GM12878 (cell line): ENCODE measurements around the gene AZU1. TPM values are rescaled to one million over a fixed set of nuclear protein-coding genes. Genes with fewer than 3 reads are reported as not detected.

Experiments used
- ATAC-seq: fragments of 200-7000 bp; cut with Tn5 transposase; 3 replicates; pipeline ENCODE4 v1.9.1; 2020; ENCODE audit warnings: mild to moderate bottlenecking, moderate library complexity
- Bru-seq: library from RNA; stranded (reverse); fragments of 400-500 nt; gene quantifications from one replicate; lab custom pipeline; 2021; lab: Mats Ljungman, UMichigan
- BruChase-seq, 2 experiments: library from RNA; stranded (reverse); fragments of 400-500 nt; gene quantifications; one replicate each; lab custom pipeline; 2021; lab: Mats Ljungman, UMichigan
- BruUV-seq: library from RNA; stranded (reverse); fragments of 400-500 nt; replicated peaks from 2 replicates; lab custom pipeline; 2021; lab: Mats Ljungman, UMichigan
- CTCF ChIA-PET: fragments of 300-600 bp; sonication (Branson Sonifier 250); formaldehyde crosslinking; extraction: SDS; loops from one replicate; lab custom pipeline; 2021; ENCODE audit warnings: inconsistent platforms; lab: Yijun Ruan, JAX
- POLR2A ChIA-PET: fragments of 350-600 bp; formaldehyde crosslinking; extraction: SDS; loops from one replicate; lab custom pipeline; 2021; ENCODE audit warnings: inconsistent platforms; lab: Charles Lee
- RAD21 ChIA-PET: fragments of 300-600 bp; sonication (Branson Sonifier 250); formaldehyde crosslinking; loops from one replicate; lab custom pipeline; 2023; ENCODE audit warnings: antibody characterized with exemption; ENCODE audit not compliant: unreplicated experiment; lab: Charles Lee
- SMC1A ChIA-PET: fragments of 300-600 bp; sonication (Branson Sonifier 250); formaldehyde crosslinking; loops from one replicate; lab custom pipeline; 2023; ENCODE audit not compliant: unreplicated experiment, uncharacterized antibody; lab: Charles Lee
- DNase-seq: peaks from one replicate; pipeline ENCODE4 v3.0.0-alpha.2; 2011; ENCODE audit warnings: low read depth, low spot score
- FAIRE-seq: peaks from 3 replicates; lab custom pipeline; 2011; peaks lifted over from hg19 to GRCh38; lab: Jason Lieb, UNC
- H2AFZ ChIP-seq: 2 replicates; pipeline ENCODE4 v1.6.0; 2011; ENCODE audit warnings: low read depth, low read length, control low read depth; ENCODE audit not compliant: control insufficient read depth
- H3K27ac ChIP-seq: 2 replicates; pipeline ENCODE4 v1.5.1; 2011; ENCODE audit warnings: control low read depth; ENCODE audit not compliant: control insufficient read depth, insufficient read depth
- H3K27me3 ChIP-seq, 2 experiments: replicated peaks in 1 of 2; 2 replicates each; pipeline versions ENCODE4 v1.6.0 to v1.6.1; 2011; ENCODE audit warnings: low read length in 1 of 2; ENCODE audit not compliant: control insufficient read depth in 2 of 2, insufficient read depth in 2 of 2
- H3K36me3 ChIP-seq, 2 experiments: 2 replicates each; pipeline ENCODE4 v1.5.1; 2011; ENCODE audit warnings: low read length in 1 of 2; ENCODE audit not compliant: control insufficient read depth in 2 of 2, insufficient read depth in 2 of 2
- H3K4me1 ChIP-seq: 2 replicates; pipeline ENCODE4 v1.6.1; 2011; ENCODE audit warnings: mild to moderate bottlenecking, low read length, moderate library complexity, mixed read lengths; ENCODE audit not compliant: control insufficient read depth, insufficient read depth
- H3K4me2 ChIP-seq: 2 replicates; pipeline ENCODE4 v1.6.0; 2011; ENCODE audit warnings: control low read depth; ENCODE audit not compliant: control insufficient read depth, insufficient read depth
- H3K4me3 ChIP-seq: fragments of 200-600 bp; sonication (generic); 2 replicates; pipeline ENCODE4 v1.5.1; 2016
- H3K79me2 ChIP-seq: 2 replicates; pipeline ENCODE4 v1.6.0; 2011; ENCODE audit warnings: low read length; ENCODE audit not compliant: control insufficient read depth, insufficient read depth
- H3K9ac ChIP-seq: 2 replicates; pipeline ENCODE4 v1.8.0; 2011; ENCODE audit warnings: low read length, control low read depth, mixed read lengths; ENCODE audit not compliant: control insufficient read depth, insufficient read depth
- H3K9me3 ChIP-seq: replicated peaks from 3 replicates; pipeline ENCODE4 v1.5.1; 2011; ENCODE audit warnings: mild to moderate bottlenecking, low read length; ENCODE audit not compliant: control insufficient read depth, insufficient read depth
- H4K20me1 ChIP-seq: 2 replicates; pipeline ENCODE4 v1.6.0; 2011; ENCODE audit not compliant: control insufficient read depth, insufficient read depth
- ASH2L ChIP-seq: fragments of 300-600, 200-600 bp; sonication (generic); IDR thresholded peaks from 2 replicates; pipeline ENCODE4 v1.6.1; 2017; ENCODE audit warnings: low read depth, mild to moderate bottlenecking, borderline replicate concordance
- ATF7 ChIP-seq: fragments of 450-650 bp; IDR thresholded peaks from 2 replicates; pipeline ENCODE4 v1.6.1; 2016; ENCODE audit warnings: low read depth, mild to moderate bottlenecking
- BHLHE40 ChIP-seq, 2 experiments: fragments of 450-650 bp in 1 of 2; IDR thresholded peaks; 2 replicates each; pipeline ENCODE4 v1.6.1; 2011 to 2017; ENCODE audit warnings: low read depth in 2 of 2, borderline replicate concordance in 1 of 2, improper control_type of control experiment in 1 of 2, low read length in 1 of 2, mild to moderate bottlenecking in 1 of 2
- CHD1 ChIP-seq: IDR thresholded peaks from 2 replicates; pipeline ENCODE4 v1.6.1; 2012; ENCODE audit warnings: low read depth, low read length, improper control_type of control experiment
- CTCF ChIP-seq, 3 experiments: IDR thresholded peaks in 2 of 3; conservative IDR thresholded peaks in 1 of 3; 2 replicates each; pipeline ENCODE4 v1.5.1; 2011; ENCODE audit warnings: low read depth in 3 of 3, low read length in 3 of 3, mild to moderate bottlenecking in 3 of 3, control low read depth in 2 of 3, moderate library complexity in 2 of 3, inconsistent platforms in 1 of 3, mixed read lengths in 1 of 3; ENCODE audit not compliant: control insufficient read depth in 2 of 3, insufficient read depth in 1 of 3; ENCODE audit errors: extremely low read depth in 1 of 3
- FOXM1 ChIP-seq: IDR thresholded peaks from 2 replicates; pipeline ENCODE4 v1.6.1; 2012; ENCODE audit warnings: low read depth, mild to moderate bottlenecking, inconsistent platforms, low read length, moderate library complexity
- KAT2A ChIP-seq: conservative IDR thresholded peaks from 2 replicates; pipeline ENCODE4 v1.6.1; 2011; ENCODE audit warnings: low read depth, low read length; ENCODE audit not compliant: control insufficient read depth
- RCOR1 ChIP-seq: conservative IDR thresholded peaks from 2 replicates; pipeline ENCODE4 v1.6.1; 2012; ENCODE audit warnings: low read depth, low read length, improper control_type of control experiment
- RFX5 ChIP-seq: IDR thresholded peaks from 2 replicates; pipeline ENCODE4 v1.6.1; 2011; ENCODE audit warnings: low read depth, low read length, improper control_type of control experiment
- SMARCA5 ChIP-seq: fragments of 450-650 bp; IDR thresholded peaks from 2 replicates; pipeline ENCODE4 v1.6.1; 2017; ENCODE audit warnings: mild to moderate bottlenecking
- SRF ChIP-seq, 2 experiments: IDR thresholded peaks; 2 replicates each; pipeline ENCODE4 v1.6.1; 2011; ENCODE audit warnings: low read depth in 2 of 2, low read length in 2 of 2, mild to moderate bottlenecking in 1 of 2, moderate library complexity in 1 of 2
- TAF1 ChIP-seq: IDR thresholded peaks from 2 replicates; pipeline ENCODE4 v1.6.1; 2011; ENCODE audit warnings: mild to moderate bottlenecking, low read depth, low read length, borderline replicate concordance
- ZNF384 ChIP-seq: IDR thresholded peaks from 2 replicates; pipeline ENCODE4 v1.6.1; 2012; ENCODE audit warnings: low read depth, mild to moderate bottlenecking, low read length, improper control_type of control experiment, borderline replicate concordance
- ZNF687 ChIP-seq: fragments of 450-650 bp; IDR thresholded peaks from 2 replicates; pipeline ENCODE4 v1.6.1; 2017; ENCODE audit warnings: mild to moderate bottlenecking, moderate library complexity
- WGBS: methylation state at CpG from one replicate; pipeline ENCODE4 v1.1.6; 2016; ENCODE audit warnings: low lambda C conversion rate; ENCODE audit not compliant: insufficient replicate concordance, insufficient coverage; ENCODE audit errors: missing lambda C conversion rate; 5-methylcytosine and 5-hydroxymethylcytosine counted together
- in situ Hi-C: fragments of 300-500 bp; cut with MboI; formaldehyde crosslinking; loops from 9 replicates; pipeline ENCODE4 v1.14.3; 2018; ENCODE audit warnings: mixed read lengths
- intact Hi-C: fragments of 100-400 bp; cut with micrococcal nuclease; formaldehyde crosslinking; loops from one replicate; pipeline ENCODE4 v1.14.2; 2022; ENCODE audit not compliant: unreplicated experiment
- long read RNA-seq, 2 experiments: library from polyadenylated mRNA; unstranded; transcript quantifications; one replicate each; pipeline ENCODE4 v2.0.0, GENCODE V29; 2019 to 2020
- polyA minus RNA-seq, 3 experiments: library from RNA; depleted of rRNA, polyadenylated mRNA; stranded (reverse); fragments of >200 nt; gene quantifications; 2 replicates each; pipeline ENCODE4 v1.2.3, GENCODE V29; 2011
- polyA plus RNA-seq, 11 experiments: library from polyadenylated mRNA; depleted of rRNA in 4 of 11; unstranded in 6 of 11; stranded (reverse) in 5 of 11; fragments of >200 nt; fragmentation: Nextera tagmentation in 4 of 11; fragmentation: Illumina TruSeq in 1 of 11; extraction: Ambion mirVana in 4 of 11; extraction: Trizol in 1 of 11; gene quantifications; 1 replicate in 1 of 11; 2 replicates in 10 of 11; pipeline versions ENCODE4 v1.2.1 to v1.2.3, GENCODE V29; 2011 to 2016; ENCODE audit warnings: inconsistent platforms in 2 of 11, missing spikeins in 2 of 11, low read depth in 1 of 11
- total RNA-seq, 4 experiments: library from RNA; depleted of rRNA in 3 of 4; stranded (reverse); fragments of >200 nt in 3 of 4; fragmentation: Illumina TruSeq in 1 of 4; extraction: Trizol in 1 of 4; gene quantifications; 2 replicates each; pipeline versions ENCODE4 v1.2.1 to v1.2.3, GENCODE V29; 2013 to 2021

Gene AZU1
- not detected in 2 replicates for total RNA-seq (2013; cell fraction: nucleolus; rRNA removed)
- total RNA-seq (2014; rRNA removed), result not detected in 2 replicates
- not detected in 2 replicates for total RNA-seq (2014; rRNA removed; fragmentation: Illumina TruSeq; extraction: Trizol)
- not detected in 2 replicates for total RNA-seq (2021)
- 0.14 TPM for polyA plus RNA-seq (2011; ENCODE audit: low read depth)
- not detected in 2 replicates for polyA plus RNA-seq (2011; rRNA removed)
- polyA plus RNA-seq (2011; cell fraction: cytosol; rRNA removed), result not detected in 2 replicates
- 0.18 and 0.19 TPM in 2 replicates for polyA plus RNA-seq (2011; cell fraction: nucleus; rRNA removed)
- polyA plus RNA-seq (2012), result 0.10 and 0.20 TPM in 2 replicates
- polyA plus RNA-seq (2014; fragmentation: Illumina TruSeq; extraction: Trizol), result not detected in 2 replicates
- polyA plus RNA-seq (2014; fragmentation: Nextera tagmentation; extraction: Ambion mirVana), result not detected
- polyA plus RNA-seq (2014; rRNA removed), result 0.27 TPM in 1 of 2 replicates, not detected in the other
- polyA plus RNA-seq (2016; fragmentation: Nextera tagmentation; extraction: Ambion mirVana), result not detected
- polyA minus RNA-seq (2011; rRNA and poly(A)+ RNA removed), result not detected in 2 replicates
- not detected in 2 replicates for polyA minus RNA-seq (2011; cell fraction: cytosol; rRNA and poly(A)+ RNA removed)
- not detected in 2 replicates for polyA minus RNA-seq (2011; cell fraction: nucleus; rRNA and poly(A)+ RNA removed)
- percentile 25 among the genes with signal in this experiment for Bru-seq, nascent RNA
- percentile 26 among the genes with signal in this experiment for BruChase-seq, experiment 1, labeled RNA remaining after a 6-hour chase
- percentile 26 among the genes with signal in this experiment for BruChase-seq, experiment 2, labeled RNA remaining after a 2-hour chase
- long read RNA-seq, experiment 1, result 0 reads
- long read RNA-seq, experiment 2, result 0 reads

- Histone ChIP-seq H3K9ac (no peak within 1 kb of the TSS), H3K36me3 (no peaks in the 10 kb centered on the region), H4K20me1 (no peaks in the 10 kb centered on the region), H3K4me1 (no peaks in the 10 kb centered on the region), H3K27ac (no peak within 1 kb of the TSS), H3K9me3 (no peaks in the 10 kb centered on the region), H3K4me2 (no peak within 1 kb of the TSS), H2AFZ (no peak within 1 kb of the TSS), H3K79me2 (no peaks in the 10 kb centered on the region), H3K27me3 (no peaks in the 10 kb centered on the region), H3K4me3 (no peak within 1 kb of the TSS)
- CTCF ChIA-PET, result no interaction called here
- SMC1A ChIA-PET, result no interaction called here
- in situ Hi-C loops, result no loop called here
- intact Hi-C loops, result no loop called here
- BruUV-seq, result no TSS peak
- RAD21 ChIA-PET, result no interaction called here
- 68% methylated on average over 33 of the region's 33 CpGs for WGBS
- DNase-seq (no peak), FAIRE-seq (no peak), ATAC-seq (no peak)
- POLR2A ChIA-PET, result no interaction called here
- no peak for TF ChIP-seq ASH2L
- no peak for TF ChIP-seq BHLHE40 (IDR thresholded peaks at IDR 0.05; ENCODE audit: borderline replicate concordance in 1 of 2, low read depth in 2 of 2, low read length in 1 of 2)
- TF ChIP-seq SMARCA5, result no peak
- TF ChIP-seq ZNF687, result no peak
- no peak for TF ChIP-seq ATF7
- no peak for TF ChIP-seq ZNF384
- TF ChIP-seq CTCF (IDR thresholded peaks at IDR 0.05 in 2 of 3, conservative IDR thresholded peaks at IDR 0.05 in 1 of 3; ENCODE audit: control insufficient read depth in 2 of 3, extremely low read depth in 1 of 3, insufficient read depth in 1 of 3, low read depth in 3 of 3, low read length in 3 of 3), result no peak
- TF ChIP-seq RFX5, result no peak
- no peak for TF ChIP-seq TAF1
- TF ChIP-seq SRF (IDR thresholded peaks at IDR 0.05; ENCODE audit: low read depth in 2 of 2, low read length in 2 of 2), result no peak
- no peak for TF ChIP-seq KAT2A
- no peak for TF ChIP-seq RCOR1
- no peak for TF ChIP-seq FOXM1
- no peak for TF ChIP-seq CHD1
Observed at GRCh38 chr19:827710-828321, at the start of gene AZU1. Gene AZU1 (plus strand): TSS chr19:827837. CDS start chr19:827847, 10 bp downstream.
